GM23248 (cell line): ENCODE results near the gene XPO1. TPM values are rescaled to one million over a fixed set of nuclear protein-coding genes. Genes with fewer than 3 reads are reported as not detected.

Experiments
- DNase-seq: peaks from one replicate; pipeline ENCODE4 v3.0.0-alpha.2; 2015
- H2AFZ ChIP-seq: fragments of 200-600 bp; sonication (generic); 2 replicates; pipeline ENCODE4 v1.6.1; 2016; ENCODE audit warnings: antibody characterized with exemption
- H3F3A ChIP-seq: fragments of 200-600 bp; sonication (generic); 2 replicates; pipeline ENCODE4 v1.6.1; 2016; ENCODE audit warnings: mild to moderate bottlenecking, antibody characterized with exemption, mixed run types; ENCODE audit not compliant: insufficient read depth
- H3K27ac ChIP-seq: fragments of 200-600 bp; sonication (generic); 2 replicates; pipeline ENCODE4 v1.5.1; 2016; ENCODE audit warnings: mild to moderate bottlenecking
- H3K27me3 ChIP-seq: fragments of 200-600 bp; sonication (generic); replicated peaks from 2 replicates; pipeline ENCODE4 v1.6.1; 2016; ENCODE audit warnings: mild to moderate bottlenecking; ENCODE audit not compliant: insufficient read depth
- H3K36me3 ChIP-seq: fragments of 200-600 bp; sonication (generic); 2 replicates; pipeline ENCODE4 v1.6.1; 2016; ENCODE audit warnings: low read depth, mild to moderate bottlenecking
- H3K4me1 ChIP-seq: fragments of 200-600 bp; sonication (generic); 2 replicates; pipeline ENCODE4 v1.6.1; 2016; ENCODE audit warnings: mild to moderate bottlenecking; ENCODE audit not compliant: insufficient read depth
- H3K4me2 ChIP-seq: fragments of 200-600 bp; sonication (generic); one replicate; pipeline ENCODE4 v1.6.1; 2016; ENCODE audit warnings: mild to moderate bottlenecking; ENCODE audit not compliant: unreplicated experiment
- H3K4me3 ChIP-seq: fragments of 200-600 bp; sonication (generic); 2 replicates; pipeline ENCODE4 v1.5.1; 2016; ENCODE audit warnings: mild to moderate bottlenecking
- H3K79me2 ChIP-seq: fragments of 200-600 bp; sonication (generic); 2 replicates; pipeline ENCODE4 v1.6.1; 2016; ENCODE audit warnings: mild to moderate bottlenecking; ENCODE audit not compliant: insufficient read depth
- H3K9ac ChIP-seq: fragments of 200-600 bp; sonication (generic); 2 replicates; pipeline ENCODE4 v1.6.1; 2016; ENCODE audit warnings: mild to moderate bottlenecking
- H3K9me2 ChIP-seq: fragments of 200-600 bp; sonication (generic); 2 replicates; pipeline ENCODE4 v1.6.1; 2016; ENCODE audit warnings: mixed run types, mild to moderate bottlenecking, moderate library complexity; ENCODE audit not compliant: insufficient read depth
- H3K9me3 ChIP-seq: fragments of 200-600 bp; sonication (generic); one replicate; pipeline ENCODE4 v1.6.1; 2017; ENCODE audit warnings: low read depth
- H4K20me1 ChIP-seq: fragments of 200-600 bp; sonication (generic); 2 replicates; pipeline ENCODE4 v1.6.0; 2016; ENCODE audit not compliant: insufficient read depth
- EZH2 ChIP-seq: fragments of 200-600 bp; sonication (generic); IDR thresholded peaks from 2 replicates; pipeline ENCODE4 v1.6.1; 2018; ENCODE audit warnings: antibody characterized with exemption, mild to moderate bottlenecking; ENCODE audit not compliant: insufficient read depth, poor library complexity, severe bottlenecking
- EZH2phosphoT487 ChIP-seq: fragments of 200-600 bp; sonication (generic); IDR thresholded peaks from 2 replicates; pipeline ENCODE4 v1.6.1; 2018; ENCODE audit warnings: antibody characterized with exemption, moderate library complexity, mild to moderate bottlenecking, low read depth; ENCODE audit not compliant: insufficient read depth
- WGBS, 2 experiments: methylation state at CpG; one replicate each; pipeline ENCODE4 v1.1.6; 2015 to 2017; ENCODE audit warnings: low lambda C conversion rate in 2 of 2, low coverage in 1 of 2; ENCODE audit errors: missing lambda C conversion rate in 2 of 2; 5-methylcytosine and 5-hydroxymethylcytosine counted together
- in situ Hi-C: fragments of 300-500 bp; cut with MboI; formaldehyde crosslinking; loops from 2 replicates; pipeline ENCODE4 v1.15.0; 2020
- polyA plus RNA-seq: library from polyadenylated mRNA; unstranded; fragments of >200 nt; fragmentation: Nextera tagmentation; extraction: Ambion mirVana; gene quantifications from 2 replicates; pipeline ENCODE4 v1.2.1, GENCODE V29; 2016
- total RNA-seq: library from RNA; depleted of rRNA; stranded (reverse); fragments of >200 nt; shearing (Covaris generic); gene quantifications from 2 replicates; pipeline ENCODE4 v1.2.3, GENCODE V29; 2014; rRNA removed

Gene XPO1
- total and polyA plus RNA-seq, 2 experiments from 2014 or later: 52.3 to 104 TPM

- TF ChIP-seq EZH2 (no peak), EZH2phosphoT487 (no peak)
- Histone ChIP-seq H3K36me3 (no peaks in the 10 kb centered on the region), H4K20me1 (peaks cover 60% of the 10 kb centered on the region), H3K79me2 (peaks cover 100% of the 10 kb centered on the region), H3K4me3 (no peak overlapping the region), H3K4me1 (0 out of 2 replicates have a peak, but pooled peaks cover 10% of the 10 kb centered on the region), H3K4me2 (no peak overlapping the region), H3K9me3 (no peaks in the 10 kb centered on the region), H2AFZ (no peak overlapping the region), H3K27ac (no peak overlapping the region), H3K9me2 (no peaks in the 10 kb centered on the region), H3K9ac (no peak overlapping the region), H3F3A (peaks cover 7% of the 10 kb centered on the region; the same call in 1 of the 2 replicates), H3K27me3 (no peaks in the 10 kb centered on the region)
- in situ Hi-C loops: no loop called here
- DNase-seq: no peak
- WGBS, 2 experiments: 95 to 100% methylated on average over 1 of the region's 1 CpG
Observed at GRCh38 chr2:61433606-61434005, 104.5 kb downstream of the XPO1 start.

- Histone ChIP-seq H3F3A (peaks cover 7% of the 10 kb centered on the region; the same call in 1 of the 2 replicates), H3K9me3 (no peaks in the 10 kb centered on the region), H3K4me2 (no peak overlapping the region), H3K27me3 (no peaks in the 10 kb centered on the region), H3K36me3 (no peaks in the 10 kb centered on the region), H3K4me3 (no peak overlapping the region), H3K79me2 (peaks cover 100% of the 10 kb centered on the region), H3K9ac (no peak overlapping the region), H2AFZ (no peak overlapping the region), H4K20me1 (peaks cover 57% of the 10 kb centered on the region), H3K4me1 (0 out of 2 replicates have a peak, but pooled peaks cover 10% of the 10 kb centered on the region), H3K27ac (no peak overlapping the region), H3K9me2 (no peaks in the 10 kb centered on the region)
- in situ Hi-C loops: no loop called here
- TF ChIP-seq EZH2 (no peak), EZH2phosphoT487 (no peak)
- WGBS, 2 experiments: 91 to 97% methylated on average over 3 of the region's 3 CpGs
- DNase-seq: no peak
Observed at GRCh38 chr2:61432990-61433389, 105.2 kb downstream of the XPO1 start.

GRCh38 chr2:61431345-61431744 is 106.8 kb downstream of the XPO1 start:
- H3K27ac ChIP-seq: no peak overlapping the region
- no peaks in the 10 kb centered on the region; the same call in 1 of the 2 replicates for H3F3A ChIP-seq
- no peak overlapping the region for H3K4me3 ChIP-seq
- in situ Hi-C loops: no loop called here
- no peaks in the 10 kb centered on the region for H3K36me3 ChIP-seq
- TF ChIP-seq EZH2: no peak
- TF ChIP-seq EZH2phosphoT487: no peak
- H3K9me3 ChIP-seq: no peaks in the 10 kb centered on the region
- H3K27me3 ChIP-seq: no peaks in the 10 kb centered on the region
- WGBS, 2 experiments: 87 to 94% methylated on average over 5 of the region's 5 CpGs
- no peak overlapping the region for H3K9ac ChIP-seq
- no peak overlapping the region for H2AFZ ChIP-seq
- no peaks in the 10 kb centered on the region for H3K9me2 ChIP-seq
- peaks cover 49% of the 10 kb centered on the region for H4K20me1 ChIP-seq
- DNase-seq: no peak
- H3K4me1 ChIP-seq: 0 out of 2 replicates have a peak, but pooled peaks cover 6% of the 10 kb centered on the region
- no peak overlapping the region for H3K4me2 ChIP-seq
- peaks cover 100% of the 10 kb centered on the region for H3K79me2 ChIP-seq

Other genes starting within 250 kb of the XPO1 start
- 77.6 and 90.5 TPM in 2 replicates for gene USP34, start 67.3 kb downstream of the XPO1 start, total RNA-seq
- 27.1 and 34.5 TPM in 2 replicates for gene USP34, start 67.3 kb downstream of the XPO1 start, polyA plus RNA-seq